ENCODE measurements around the gene ECE1.

ECE1 gene

GRCh38 chr1:21289700-21290545 lies at the start of gene ECE1:
Gene ECE1 (minus strand): TSS chr1:21290463. CDS start chr1:21290414, 49 bp downstream.
- peak; percentile 78 for DNase-seq
- Mint-ChIP-seq H3K27ac (peak within 1 kb of the TSS; percentile 93), H3K27me3 (no peaks in the 10 kb centered on the region), H3K4me1 (peaks cover 62% of the 10 kb centered on the region), H3K36me3 (peaks cover 19% of the 10 kb centered on the region), H3K4me3 (peak within 1 kb of the TSS; percentile 93), H3K9me3 (no peaks in the 10 kb centered on the region)
- CTCF ChIA-PET = interaction anchor here (1.1 to 6.7 kb wide), 3 partner anchors 19 to 55 kb away, joined by 3 to 50 read pairs (median 16); no protein-coding TSS in a partner anchor

DNA sequence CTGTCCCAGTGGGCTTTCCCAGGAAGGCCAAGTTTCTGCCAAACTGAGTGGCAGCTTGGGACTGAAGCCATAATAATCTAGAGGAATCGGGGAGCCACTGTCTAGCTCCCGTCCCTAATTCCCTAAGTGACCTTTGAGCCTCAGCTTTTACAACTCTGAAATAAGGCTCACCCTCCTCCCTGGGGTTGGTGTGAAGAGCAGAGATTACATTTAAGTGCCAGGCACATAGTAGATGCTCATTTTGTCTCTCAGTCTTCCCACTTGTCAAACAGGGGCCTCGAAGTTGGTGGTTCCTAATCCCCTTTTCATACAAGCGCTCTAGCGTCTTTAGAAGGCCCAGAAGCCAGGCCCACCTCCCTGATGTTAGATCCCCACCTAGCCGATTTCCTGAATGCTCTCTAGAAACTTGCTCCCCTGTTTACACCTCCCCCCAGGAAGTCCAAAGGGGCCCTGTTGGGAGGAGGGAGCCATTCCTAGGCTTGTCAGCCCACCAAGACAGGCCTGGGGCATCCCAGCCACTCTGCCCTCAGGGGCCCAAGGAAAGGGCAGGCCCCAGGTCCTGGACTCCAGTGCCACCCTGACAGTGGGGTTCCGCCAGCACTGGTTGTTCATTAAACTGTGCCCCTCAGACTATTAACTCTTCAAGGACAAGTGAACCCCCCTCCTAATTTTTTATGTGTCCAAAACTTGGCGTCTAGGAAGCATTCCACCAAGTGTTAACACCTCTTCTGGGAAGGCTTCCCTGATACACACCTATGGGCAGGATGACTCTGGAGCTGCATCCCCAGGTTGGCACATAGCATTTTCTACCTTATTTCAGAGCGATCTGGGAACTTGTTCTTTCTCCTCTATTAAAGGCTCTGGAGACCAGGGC lies 49.3 kb upstream of the ECE1 start:
- H3K9me3 Mint-ChIP-seq = no peaks in the 10 kb centered on the region
- H3K4me1 Mint-ChIP-seq = peaks cover 91% of the 10 kb centered on the region
- CTCF ChIA-PET = interaction anchor here (0.8 to 2.4 kb wide), 3 partner anchors 9 to 69 kb away, joined by 3 to 13 read pairs (median 11); no protein-coding TSS in a partner anchor
- no peak overlapping the region for H3K27ac Mint-ChIP-seq
- H3K27me3 Mint-ChIP-seq = no peaks in the 10 kb centered on the region
- H3K4me3 Mint-ChIP-seq = no peak overlapping the region
- no peak for DNase-seq
- peaks cover 20% of the 10 kb centered on the region for H3K36me3 Mint-ChIP-seq

- Mint-ChIP-seq H3K4me1 (peaks cover 94% of the 10 kb centered on the region), H3K9me3 (no peaks in the 10 kb centered on the region), H3K36me3 (peaks cover 20% of the 10 kb centered on the region), H3K4me3 (no peak overlapping the region), H3K27ac (no peak overlapping the region), H3K27me3 (no peaks in the 10 kb centered on the region)
- no peak for DNase-seq
- CTCF ChIA-PET = interaction anchor here (0.8 to 6.0 kb wide), 7 partner anchors 10 to 144 kb away, joined by 3 to 35 read pairs (median 6); no protein-coding TSS in a partner anchor
These were observed 48.5 kb upstream of the ECE1 start for GRCh38 chr1:21338573-21339355.

DNA sequence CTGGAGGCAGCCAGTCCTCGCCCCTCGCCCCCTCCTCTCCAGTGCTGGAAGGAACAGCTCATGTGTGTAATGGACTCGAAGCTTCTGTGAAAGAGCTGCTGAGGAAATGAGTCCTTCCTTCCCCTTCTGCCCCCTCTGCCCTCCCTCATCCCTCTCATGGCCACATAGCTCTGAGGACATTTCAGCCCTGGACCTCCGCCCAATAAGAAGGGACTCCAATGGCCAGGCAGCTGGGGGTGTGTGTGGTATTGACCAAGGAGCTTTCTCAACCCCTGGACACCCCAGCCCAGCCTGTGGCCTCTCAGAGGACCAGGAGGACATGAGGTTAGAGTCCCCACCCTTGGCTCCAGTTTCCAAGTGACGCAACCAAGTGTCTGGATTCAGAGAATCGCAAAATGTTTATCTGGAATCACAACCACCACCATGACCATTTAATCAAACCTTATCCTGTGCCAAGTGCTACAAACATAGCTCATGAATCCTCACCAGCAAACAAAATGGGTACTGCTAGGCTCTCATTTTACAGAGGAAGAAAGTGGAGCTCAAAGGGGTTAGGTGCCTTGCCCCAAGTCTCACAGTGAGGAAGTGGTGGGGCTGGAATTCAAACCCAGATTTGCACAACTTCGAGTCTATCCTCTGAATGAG lies 47.8 kb upstream of the ECE1 start:
- Mint-ChIP-seq H3K27ac (no peak overlapping the region), H3K27me3 (no peaks in the 10 kb centered on the region), H3K36me3 (peaks cover 17% of the 10 kb centered on the region), H3K4me1 (peaks cover 94% of the 10 kb centered on the region), H3K4me3 (no peak overlapping the region), H3K9me3 (no peaks in the 10 kb centered on the region)
- CTCF ChIA-PET = interaction anchor here (0.9 to 6.0 kb wide), 8 partner anchors 12 to 143 kb away, joined by 3 to 35 read pairs (median 5); no protein-coding TSS in a partner anchor
- DNase-seq = no peak

DNA sequence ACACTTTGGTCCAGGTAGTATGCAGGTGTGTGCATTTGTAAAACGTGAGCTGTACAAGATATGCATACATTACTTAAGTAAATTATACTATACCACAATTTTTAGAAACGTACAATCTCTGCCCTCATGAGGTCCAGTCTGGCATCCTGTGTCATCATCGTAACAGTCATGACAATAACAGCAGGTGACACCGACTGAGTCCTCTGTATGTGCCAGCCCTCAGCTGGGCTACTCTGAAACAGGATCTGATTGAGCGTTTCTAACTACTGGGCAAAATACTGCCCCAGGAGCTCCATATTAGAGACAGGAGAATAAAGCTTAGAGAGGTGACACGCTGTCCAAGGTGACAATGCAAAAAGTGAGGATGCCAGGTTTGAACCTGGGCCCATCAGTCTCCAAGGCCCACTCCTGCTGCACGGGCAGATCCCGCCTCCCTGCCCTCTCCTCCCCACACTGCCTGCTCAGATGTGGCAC lies 47.2 kb upstream of the ECE1 start:
- CTCF ChIA-PET = interaction anchor here (0.9 to 6.0 kb wide), 7 partner anchors 12 to 142 kb away, joined by 3 to 35 read pairs (median 4); no protein-coding TSS in a partner anchor
- no peaks in the 10 kb centered on the region for H3K9me3 Mint-ChIP-seq
- H3K27me3 Mint-ChIP-seq = no peaks in the 10 kb centered on the region
- no peak overlapping the region for H3K27ac Mint-ChIP-seq
- peaks cover 17% of the 10 kb centered on the region for H3K36me3 Mint-ChIP-seq
- H3K4me3 Mint-ChIP-seq = no peak overlapping the region
- H3K4me1 Mint-ChIP-seq = peaks cover 94% of the 10 kb centered on the region
- DNase-seq = no peak

GRCh38 chr1:21337010-21337437 lies 46.8 kb upstream of the ECE1 start:
- Mint-ChIP-seq H3K4me3 (no peak overlapping the region), H3K9me3 (no peaks in the 10 kb centered on the region), H3K27ac (no peak overlapping the region), H3K4me1 (peaks cover 93% of the 10 kb centered on the region), H3K27me3 (no peaks in the 10 kb centered on the region), H3K36me3 (peaks cover 17% of the 10 kb centered on the region)
- CTCF ChIA-PET = interaction anchor here (1.3 to 6.0 kb wide), 7 partner anchors 11 to 82 kb away, joined by 3 to 35 read pairs (median 6); no protein-coding TSS in a partner anchor
- no peak for DNase-seq

DNA sequence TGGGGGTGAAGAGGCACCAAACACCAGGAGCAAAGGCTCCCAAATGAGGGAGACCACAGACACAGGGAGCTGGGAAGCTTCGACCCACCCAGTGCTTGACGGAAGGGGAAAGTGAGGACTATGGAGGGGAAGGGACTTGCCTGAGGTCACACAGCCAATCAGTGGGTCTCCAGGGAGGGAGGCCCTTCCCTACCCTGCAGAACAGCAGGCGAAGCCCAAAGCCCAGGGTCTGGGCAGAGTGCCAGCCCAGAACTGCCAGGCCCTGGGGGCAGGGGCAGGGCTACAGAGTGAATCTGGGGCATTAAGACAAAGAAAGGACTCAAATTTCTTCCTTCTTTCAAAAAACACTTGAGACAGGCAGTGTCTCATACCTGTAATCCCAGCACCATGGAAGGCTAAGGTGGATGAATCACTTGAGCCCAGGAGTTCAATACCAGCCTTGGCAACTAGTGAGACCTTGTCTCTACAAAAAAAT lies 45.5 kb upstream of the ECE1 start:
- Mint-ChIP-seq H3K4me1 (peaks cover 90% of the 10 kb centered on the region), H3K9me3 (no peaks in the 10 kb centered on the region), H3K27me3 (no peaks in the 10 kb centered on the region), H3K4me3 (peak overlapping the region; percentile 72), H3K36me3 (peaks cover 15% of the 10 kb centered on the region), H3K27ac (peak overlapping the region; percentile 96)
- CTCF ChIA-PET = interaction anchor here (1.1 to 6.0 kb wide), 7 partner anchors 9 to 81 kb away, joined by 3 to 35 read pairs (median 5); no protein-coding TSS in a partner anchor
- DNase-seq = no peak

DNA sequence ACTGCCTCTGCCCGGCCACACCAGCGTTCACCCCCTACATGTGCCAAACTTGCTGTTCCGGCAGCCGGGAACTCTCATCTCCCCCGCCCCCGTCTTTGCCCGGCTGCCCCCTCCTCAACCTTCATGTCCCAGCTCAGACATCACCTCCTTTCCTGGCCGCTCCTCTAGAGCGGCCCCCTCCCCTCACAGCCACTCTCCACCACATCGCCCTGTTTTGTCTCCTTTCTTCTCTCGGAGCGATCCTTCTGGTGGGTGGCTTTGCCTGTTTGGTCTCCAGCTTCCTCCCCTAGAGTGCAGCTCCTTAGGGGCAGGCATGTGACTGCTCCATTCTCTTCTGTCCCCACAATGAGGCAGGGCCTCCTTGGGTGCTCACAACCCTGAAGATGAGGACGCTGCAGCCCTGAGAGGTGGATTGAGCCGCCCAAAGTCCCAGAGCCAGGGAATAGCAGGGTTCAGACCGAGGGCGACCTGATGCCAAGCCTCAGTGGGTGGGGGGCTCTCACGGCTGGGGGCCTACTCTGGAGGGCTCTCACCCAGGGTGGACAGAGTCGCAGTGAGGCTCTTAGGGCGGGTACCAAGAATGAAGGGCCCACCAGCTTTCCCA lies 44.9 kb upstream of the ECE1 start:
- no peaks in the 10 kb centered on the region for H3K9me3 Mint-ChIP-seq
- CTCF ChIA-PET = interaction anchor here (1.0 to 6.0 kb wide), 7 partner anchors 10 to 81 kb away, joined by 3 to 35 read pairs (median 5); no protein-coding TSS in a partner anchor
- no peaks in the 10 kb centered on the region for H3K27me3 Mint-ChIP-seq
- H3K4me3 Mint-ChIP-seq = peak overlapping the region; percentile 72
- peak overlapping the region; percentile 96 for H3K27ac Mint-ChIP-seq
- H3K36me3 Mint-ChIP-seq = peaks cover 17% of the 10 kb centered on the region
- H3K4me1 Mint-ChIP-seq = peaks cover 93% of the 10 kb centered on the region
- DNase-seq = no peak

- DNase-seq = peak; percentile 88
- Mint-ChIP-seq H3K27me3 (no peaks in the 10 kb centered on the region), H3K36me3 (peaks cover 18% of the 10 kb centered on the region), H3K4me1 (peaks cover 91% of the 10 kb centered on the region), H3K4me3 (peak overlapping the region; percentile 72), H3K27ac (peak overlapping the region; percentile 96), H3K9me3 (no peaks in the 10 kb centered on the region)
- CTCF ChIA-PET = interaction anchor here (0.9 to 6.0 kb wide), 14 partner anchors 8 to 80 kb away, joined by 3 to 35 read pairs (median 5); partner anchors contain the start of gene ECE1
These were observed 44.2 kb upstream of the ECE1 start for GRCh38 chr1:21334214-21335087.

DNA sequence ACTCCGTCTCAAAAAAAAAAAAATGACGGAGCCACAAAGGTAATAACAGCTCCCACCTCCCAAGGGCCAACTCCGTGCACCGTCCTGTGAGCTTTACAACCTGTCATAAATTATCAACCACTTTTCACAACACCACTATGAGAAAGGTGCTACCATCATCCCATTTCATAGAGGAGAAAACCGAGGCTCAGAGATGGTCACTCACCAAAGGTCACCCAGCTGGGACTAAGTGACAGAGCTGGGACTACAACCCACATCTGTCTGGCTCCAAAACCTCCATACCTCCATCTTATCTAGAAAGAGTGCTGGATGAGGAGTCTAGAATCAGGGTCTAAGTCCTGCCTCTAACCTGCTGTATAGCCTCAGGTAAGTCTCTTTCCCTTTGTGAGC lies 43.6 kb upstream of the ECE1 start:
- H3K36me3 Mint-ChIP-seq = peaks cover 18% of the 10 kb centered on the region

DNA sequence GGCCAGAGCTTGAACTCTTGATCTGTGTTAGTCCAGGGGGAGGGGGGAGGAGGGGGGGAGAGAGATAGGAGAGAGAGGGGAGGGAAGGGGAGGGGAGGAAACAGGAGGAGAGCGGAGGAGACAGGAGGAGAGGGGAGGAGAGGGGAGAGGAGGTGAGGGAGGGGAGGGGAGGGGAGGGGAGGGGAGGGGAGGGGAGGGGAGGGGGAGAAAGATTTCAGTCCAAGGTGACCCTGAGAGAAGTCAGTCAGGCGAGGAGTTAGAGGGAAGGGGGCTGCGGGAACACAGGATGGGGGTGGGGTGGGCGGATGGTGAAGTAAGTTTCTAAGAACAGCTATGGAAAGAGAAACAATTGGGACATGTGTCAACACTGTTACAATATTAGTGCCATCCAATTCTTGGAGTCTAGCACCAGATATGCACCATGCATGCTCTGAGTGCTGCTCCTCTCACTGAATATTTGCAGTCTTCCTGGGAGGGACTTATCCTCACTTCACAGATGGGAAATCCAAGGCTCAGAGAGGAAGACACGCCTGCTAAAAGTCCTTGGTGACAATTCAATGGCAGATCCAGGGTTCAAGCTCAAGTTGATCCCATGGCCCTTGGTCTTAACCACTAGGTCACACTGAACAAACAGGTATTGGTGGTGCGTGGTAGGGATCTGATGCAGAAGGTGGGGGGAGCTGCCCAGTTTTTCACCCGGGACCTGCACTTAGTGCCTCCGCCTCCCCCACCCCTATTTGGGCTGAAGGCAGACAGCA lies 42.5 kb upstream of the ECE1 start:
- Mint-ChIP-seq H3K4me1 (peaks cover 89% of the 10 kb centered on the region), H3K27ac (peak overlapping the region; percentile 58), H3K27me3 (no peaks in the 10 kb centered on the region), H3K9me3 (no peaks in the 10 kb centered on the region), H3K36me3 (peaks cover 19% of the 10 kb centered on the region), H3K4me3 (no peak overlapping the region)
- DNase-seq = no peak
- CTCF ChIA-PET = interaction anchor here (0.7 to 6.0 kb wide), 7 partner anchors 8 to 78 kb away, joined by 3 to 35 read pairs (median 5); partner anchors contain the start of gene ECE1

More for the DNA sequence above, 43.6 kb upstream of the ECE1 start:
- H3K9me3 Mint-ChIP-seq = no peaks in the 10 kb centered on the region
- peak overlapping the region; percentile 72 for H3K4me3 Mint-ChIP-seq
- DNase-seq = no peak
- peaks cover 91% of the 10 kb centered on the region for H3K4me1 Mint-ChIP-seq
- CTCF ChIA-PET = interaction anchor here (0.9 to 6.0 kb wide), 12 partner anchors 9 to 79 kb away, joined by 3 to 35 read pairs (median 5); partner anchors contain the start of gene ECE1
- no peaks in the 10 kb centered on the region for H3K27me3 Mint-ChIP-seq
- H3K27ac Mint-ChIP-seq = peak overlapping the region; percentile 96
